Stimulated activated CD8-positive, alpha-beta memory T cell treated with anti-CD3 and anti-CD28 coated beads, Interleukin-12 subunit alpha, Interleukin-12 subunit beta, amount 100 ng/mL, for 24 hours (primary cell): ENCODE results near the gene NOS1.

Source experiments
- DNase-seq: peaks from one replicate; pipeline ENCODE4 v3.0.0-alpha.2; 2020; ENCODE audit errors: extremely low read depth

Gene NOS1

GRCh38 chr12:117363953-117364486 is 2.6 kb upstream of the NOS1 start:
- no peak for DNase-seq

- DNase-seq: no peak
Observed at GRCh38 chr12:117363056-117363662, 1.7 kb upstream of the NOS1 start.

DNA sequence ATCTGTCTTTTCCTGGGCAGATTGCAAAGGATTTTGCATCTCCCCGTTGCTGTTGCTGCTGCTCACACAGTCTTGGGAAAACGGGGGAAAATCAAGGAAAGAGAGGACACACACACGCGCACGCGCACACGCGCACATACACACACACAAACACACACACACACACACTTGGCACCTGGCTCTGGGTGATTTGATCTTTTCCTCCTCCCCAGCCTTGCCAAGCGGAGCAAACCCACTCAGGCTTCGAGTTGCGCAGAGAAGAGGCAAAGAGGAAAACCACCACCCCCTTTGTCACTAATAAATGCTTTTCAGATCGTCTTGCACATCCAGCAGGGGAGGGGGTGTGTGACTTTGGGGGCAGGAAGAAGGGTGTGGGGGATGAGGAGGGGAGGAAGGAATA is 965 bp upstream of the NOS1 start:
- DNase-seq: no peak

DNA sequence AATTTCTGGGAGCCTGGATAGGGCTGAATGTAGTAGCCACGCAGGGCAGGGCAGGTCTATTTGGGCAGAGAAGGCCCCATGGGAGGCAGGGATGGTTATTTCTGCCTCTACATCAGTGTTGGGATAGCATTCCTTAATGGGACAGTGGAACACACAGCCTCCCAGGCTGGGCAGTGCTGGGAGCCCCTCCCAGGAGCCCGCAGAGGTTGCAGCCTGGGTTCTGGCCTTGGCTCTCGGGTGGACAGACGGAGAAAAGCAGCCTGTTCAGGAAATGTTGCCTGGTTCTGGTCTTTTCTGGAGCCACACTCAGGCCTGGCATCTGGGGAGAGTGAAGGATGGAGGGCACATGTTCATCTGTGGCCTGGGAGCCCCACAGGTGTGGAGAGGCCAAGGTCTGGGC is 479 bp upstream of the NOS1 start:
- DNase-seq: no peak

DNA sequence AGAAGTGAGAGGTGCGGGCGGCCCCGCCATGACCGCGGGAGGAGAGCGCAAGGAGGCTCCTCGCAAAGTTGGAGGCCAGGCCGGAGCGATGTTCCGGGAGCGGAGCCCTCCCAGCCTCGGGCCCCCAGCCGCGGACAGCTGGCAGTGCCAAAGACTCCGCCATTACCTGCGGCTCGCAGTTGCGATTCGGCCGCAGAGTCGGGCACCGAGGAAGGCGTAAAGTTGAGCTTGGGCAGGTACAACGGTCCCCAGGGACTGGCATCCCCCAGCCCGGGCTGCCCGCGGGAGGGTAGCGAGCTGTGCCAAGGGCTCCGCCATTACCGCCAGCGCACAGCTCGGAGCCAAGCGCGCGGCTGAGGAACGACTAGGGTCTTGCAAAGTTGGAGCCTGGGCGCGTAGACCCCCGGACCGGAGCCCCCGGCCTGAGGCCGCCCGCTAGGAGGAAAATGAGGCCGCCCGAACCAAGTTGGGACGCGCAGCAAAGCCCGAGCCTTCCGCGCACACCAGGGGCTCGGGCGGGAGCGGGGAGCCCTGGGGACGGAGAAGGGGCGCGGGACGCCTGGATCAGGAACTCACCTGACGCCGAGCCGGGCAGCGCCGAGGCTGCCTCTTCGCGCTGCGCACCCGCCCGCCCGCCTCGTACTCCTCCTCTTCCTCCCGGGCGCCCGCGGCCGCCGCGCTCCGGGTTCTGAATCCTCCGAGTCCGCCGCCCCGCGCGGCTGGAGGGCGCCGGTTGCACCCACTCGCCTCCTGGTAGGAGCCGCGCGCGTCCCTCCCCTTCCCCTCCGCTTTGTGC is 677 bp downstream of the NOS1 start:
- no peak for DNase-seq

- no peak for DNase-seq
Observed at GRCh38 chr12:117360222-117360550, 1.2 kb downstream of the NOS1 start.

GRCh38 chr12:117359029-117359845 is 2.2 kb downstream of the NOS1 start:
- no peak for DNase-seq

- no peak for DNase-seq
Observed at GRCh38 chr12:117356048-117356447, 5.4 kb downstream of the NOS1 start.

DNA sequence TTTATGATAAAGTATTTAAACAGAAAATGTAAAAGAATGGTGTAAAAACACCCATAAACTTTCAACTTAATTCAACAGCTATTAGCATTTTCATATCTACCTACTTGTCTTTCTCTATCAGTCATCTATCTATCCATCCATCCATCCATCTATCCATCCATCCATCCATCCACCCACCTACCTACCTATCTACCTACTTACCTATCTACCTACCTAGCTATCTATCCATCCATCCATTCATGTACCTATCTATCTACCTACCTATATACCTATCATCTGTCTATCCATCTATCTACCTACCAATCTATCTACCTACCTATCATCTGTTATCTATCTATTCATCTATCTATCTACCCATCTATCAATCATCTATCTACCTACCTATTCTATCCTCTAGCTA is 8.5 kb downstream of the NOS1 start:
- no peak for DNase-seq

DNA sequence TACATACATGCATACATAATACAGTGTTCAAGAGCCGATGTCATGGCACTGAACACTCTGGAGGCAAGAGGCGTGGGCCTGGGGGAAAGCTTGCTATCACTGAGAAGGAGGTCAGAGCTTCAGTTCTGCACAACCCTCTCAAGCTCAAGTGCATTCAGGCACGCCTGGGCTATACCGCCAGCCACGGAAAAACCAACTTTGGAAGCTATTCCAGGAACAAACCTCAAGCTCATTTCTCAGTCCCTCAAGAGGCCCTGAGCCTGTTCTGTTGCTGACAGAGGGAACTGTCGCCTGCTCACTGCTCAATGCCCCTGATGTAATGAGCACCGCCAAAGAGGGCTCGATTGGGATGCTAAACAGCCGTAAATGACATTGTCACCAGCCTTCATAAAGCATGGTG is 9.2 kb downstream of the NOS1 start:
- DNase-seq: no peak

- DNase-seq: no peak
Observed at GRCh38 chr12:117350140-117350539, 11.3 kb downstream of the NOS1 start.

- no peak for DNase-seq
Observed at GRCh38 chr12:117347588-117347987, 13.8 kb downstream of the NOS1 start.

GRCh38 chr12:117344716-117345115 is 16.7 kb downstream of the NOS1 start:
- DNase-seq: no peak

GRCh38 chr12:117343849-117344248 is 17.6 kb downstream of the NOS1 start:
- DNase-seq: no peak

- DNase-seq: no peak
Observed at GRCh38 chr12:117343296-117343695, 18.1 kb downstream of the NOS1 start.

GRCh38 chr12:117342682-117343081 is 18.7 kb downstream of the NOS1 start:
- no peak for DNase-seq

DNA sequence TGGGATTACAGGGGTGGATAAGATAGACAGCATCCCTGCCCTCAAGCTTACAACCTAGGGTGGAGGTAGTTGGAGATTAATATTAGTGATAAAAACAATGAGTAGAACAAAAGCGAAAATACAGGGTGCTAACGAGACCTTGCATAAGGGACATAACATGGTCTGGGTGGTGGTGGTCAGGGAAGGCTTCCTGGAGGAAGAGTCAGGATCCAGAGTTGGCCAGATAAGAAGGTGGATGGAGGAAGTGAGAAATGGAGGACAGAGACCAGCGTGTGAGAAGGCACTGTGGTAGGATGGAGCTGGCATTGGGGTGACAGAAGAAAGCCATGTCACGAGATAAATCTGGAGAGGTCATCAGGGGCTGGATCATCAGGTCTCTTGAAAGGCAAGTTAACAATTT is 19.2 kb downstream of the NOS1 start:
- no peak for DNase-seq

DNA sequence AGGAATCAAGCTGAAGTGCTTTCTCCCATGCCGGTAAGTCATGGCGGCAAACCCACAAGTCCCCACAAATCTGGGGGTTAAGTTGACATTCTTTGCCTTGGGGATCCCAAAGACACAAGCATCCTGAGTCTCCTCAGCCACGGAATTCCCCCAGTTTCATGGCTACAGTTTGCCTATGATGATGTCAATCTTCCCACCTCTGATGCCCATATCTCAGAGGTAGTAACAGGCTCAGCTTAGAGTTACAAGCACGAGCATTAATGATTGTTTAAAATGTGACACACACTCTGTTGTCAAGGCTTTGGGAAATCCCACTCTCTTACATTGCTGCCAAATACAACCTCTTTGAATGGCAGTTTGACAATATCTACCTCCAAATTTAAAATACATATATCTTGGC is 22.3 kb downstream of the NOS1 start:
- no peak for DNase-seq

GRCh38 chr12:117334855-117335587 is 26.4 kb downstream of the NOS1 start:
- DNase-seq: no peak

DNA sequence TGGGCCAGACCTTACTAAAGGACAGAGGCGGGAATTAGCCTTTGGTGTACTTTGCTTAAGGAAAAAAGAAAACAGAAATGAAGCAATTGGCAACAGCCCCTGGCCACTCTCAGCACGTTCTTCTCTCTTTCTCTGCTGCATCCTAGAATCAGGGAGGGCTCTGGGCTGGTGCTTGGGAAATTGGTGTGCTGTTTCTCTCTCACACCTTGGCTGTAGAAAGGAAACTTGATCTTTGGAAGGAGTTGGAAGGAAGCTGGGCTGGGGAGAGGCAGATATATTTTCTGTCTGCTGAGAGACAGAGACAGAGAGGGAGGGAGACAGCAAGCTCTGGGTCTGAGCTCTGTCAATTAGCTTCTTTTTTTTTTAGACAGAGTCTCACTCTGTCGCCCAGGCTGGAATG is 27.4 kb downstream of the NOS1 start:
- DNase-seq: no peak

- DNase-seq: no peak
Observed at GRCh38 chr12:117333331-117333881, 28.0 kb downstream of the NOS1 start.

DNA sequence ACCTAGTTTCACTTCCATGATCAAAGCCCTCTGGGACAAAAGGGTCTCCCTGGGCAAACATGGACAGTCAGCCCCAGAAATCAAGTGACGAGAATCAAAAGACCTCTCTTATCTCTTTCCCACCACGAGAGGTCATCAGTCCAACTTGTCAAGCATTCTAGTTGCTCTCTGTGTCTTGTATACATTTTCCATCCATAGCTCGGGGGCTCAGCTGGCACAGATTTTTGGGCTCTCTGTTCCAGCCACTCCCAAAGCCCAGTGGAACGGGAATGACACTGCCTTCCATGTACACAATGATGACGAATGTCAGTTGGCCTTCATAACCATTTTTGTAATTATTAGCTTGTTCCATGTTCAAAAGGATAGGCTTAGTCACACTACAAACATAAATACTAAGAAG is 29.7 kb downstream of the NOS1 start:
- DNase-seq: no peak
